Measurements from ENCODE around the gene CRYL1.

CRYL1 gene, protein sequence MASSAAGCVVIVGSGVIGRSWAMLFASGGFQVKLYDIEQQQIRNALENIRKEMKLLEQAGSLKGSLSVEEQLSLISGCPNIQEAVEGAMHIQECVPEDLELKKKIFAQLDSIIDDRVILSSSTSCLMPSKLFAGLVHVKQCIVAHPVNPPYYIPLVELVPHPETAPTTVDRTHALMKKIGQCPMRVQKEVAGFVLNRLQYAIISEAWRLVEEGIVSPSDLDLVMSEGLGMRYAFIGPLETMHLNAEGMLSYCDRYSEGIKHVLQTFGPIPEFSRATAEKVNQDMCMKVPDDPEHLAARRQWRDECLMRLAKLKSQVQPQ

DNA sequence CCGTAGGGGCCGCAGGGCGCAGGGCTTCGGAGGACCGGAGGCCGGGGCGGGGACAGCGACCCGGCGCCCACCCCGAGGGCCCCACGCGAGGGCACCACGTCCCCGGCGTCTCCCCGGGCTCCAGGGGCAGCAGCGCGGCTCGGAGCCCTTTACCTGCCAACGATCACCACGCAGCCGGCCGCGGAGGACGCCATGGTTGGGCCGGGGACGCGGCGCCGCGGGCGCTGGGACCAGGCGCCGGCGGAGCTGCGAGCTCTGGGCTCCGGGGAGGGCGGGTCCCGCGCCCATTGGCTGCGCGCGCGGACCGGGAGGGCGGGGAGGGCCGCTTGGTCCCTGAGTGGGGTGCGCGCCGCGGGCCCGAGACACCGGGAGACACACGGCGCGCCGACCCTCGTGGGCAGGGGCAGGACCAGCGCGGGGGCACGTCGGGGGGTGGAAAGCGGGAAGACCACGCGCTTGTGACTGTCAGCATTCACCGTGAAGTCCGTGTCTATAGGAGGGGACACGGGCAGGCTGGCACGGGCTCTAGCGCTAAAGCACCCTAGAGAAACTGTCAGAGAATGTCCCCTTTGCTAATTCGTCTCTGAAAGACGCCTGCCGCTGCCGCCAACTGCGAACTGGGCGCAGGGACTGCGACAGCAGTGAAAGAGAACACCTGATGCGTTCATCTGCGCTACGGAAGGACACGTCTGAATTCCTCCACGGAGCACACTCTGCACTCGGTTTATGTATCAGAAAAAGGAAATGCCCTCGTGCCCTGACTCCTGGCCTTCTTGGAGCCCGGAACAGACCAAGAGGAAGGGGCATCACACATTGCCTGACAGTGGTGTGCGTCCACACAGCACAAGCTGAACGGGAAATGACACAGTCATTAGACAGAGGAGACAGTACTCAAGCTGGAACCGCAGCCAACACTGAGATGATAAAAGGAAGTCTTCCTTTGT is at the start of gene CRYL1:
Gene CRYL1, minus strand, starts transcription at position 257 of the 944 bp plus-strand sequence. Its CDS starts 63 bp downstream, at position 194.
- peak; percentile 70 for DNase-seq (ENCODE audit: low spot score)

DNA sequence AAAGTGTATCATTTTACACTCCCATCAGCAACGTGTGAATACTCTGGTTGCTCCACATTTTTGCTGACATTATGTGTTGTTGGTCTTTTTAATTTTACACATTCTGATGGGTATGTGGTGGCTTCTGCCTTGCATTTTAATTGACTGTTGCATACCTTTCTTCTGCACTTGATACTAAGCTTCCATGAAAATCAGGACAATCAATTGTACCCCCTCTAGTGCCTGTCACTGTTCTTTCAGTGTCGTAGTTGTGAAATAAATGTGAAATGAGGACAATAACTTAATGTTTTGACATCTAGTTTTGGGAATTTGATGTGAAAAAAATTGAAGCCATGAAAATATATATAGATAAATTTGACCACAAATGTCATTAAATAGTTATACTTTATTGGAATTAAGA is 48.0 kb upstream of the CRYL1 start:
- DNase-seq (ENCODE audit: low spot score) = no peak

DNA sequence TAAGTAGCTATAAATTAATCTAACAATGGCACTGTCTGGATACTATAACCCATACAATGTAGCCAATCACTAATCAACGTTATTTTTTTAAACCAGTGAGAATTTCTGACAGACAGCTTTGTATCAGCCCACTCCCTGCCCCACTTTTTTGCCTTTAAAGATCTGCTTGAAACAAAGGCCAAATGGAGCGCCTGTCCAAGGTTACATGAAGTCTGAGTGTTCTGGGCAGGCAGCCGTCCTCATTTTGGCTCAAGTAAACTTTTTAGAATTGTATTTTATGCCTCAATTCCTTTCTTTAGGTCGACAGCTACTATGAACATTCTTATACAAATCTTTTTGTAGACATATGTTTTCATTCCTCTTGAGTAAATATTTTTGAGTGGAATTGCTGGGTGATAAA is 47.5 kb upstream of the CRYL1 start:
- no peak for DNase-seq (ENCODE audit: low spot score)

DNA sequence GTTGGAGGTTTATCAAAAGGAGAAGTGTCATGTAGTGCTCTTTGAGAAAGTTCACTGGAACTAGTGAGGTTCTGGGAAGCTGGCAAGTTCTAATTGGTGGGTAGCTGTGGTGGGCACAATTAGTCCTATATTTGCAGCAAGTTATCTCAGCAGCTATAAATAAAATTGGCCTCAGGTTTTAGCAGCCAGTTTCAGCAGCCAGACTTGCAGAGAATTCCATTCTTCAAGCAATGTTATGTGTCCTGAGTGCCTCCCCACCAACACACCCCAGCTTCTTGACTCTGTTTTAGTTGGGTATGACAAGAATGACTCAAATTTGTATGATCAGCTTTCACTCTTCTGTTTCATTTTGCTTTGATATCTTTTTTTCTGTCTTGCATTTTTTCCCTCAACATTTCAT is 46.0 kb upstream of the CRYL1 start:
- no peak for DNase-seq (ENCODE audit: low spot score)

GRCh38 chr13:20570517-20570916 is 44.9 kb upstream of the CRYL1 start:
- no peak for DNase-seq (ENCODE audit: low spot score)

- DNase-seq (ENCODE audit: low spot score) = no peak
Observed at GRCh38 chr13:20567881-20568528, 42.3 kb upstream of the CRYL1 start.

DNA sequence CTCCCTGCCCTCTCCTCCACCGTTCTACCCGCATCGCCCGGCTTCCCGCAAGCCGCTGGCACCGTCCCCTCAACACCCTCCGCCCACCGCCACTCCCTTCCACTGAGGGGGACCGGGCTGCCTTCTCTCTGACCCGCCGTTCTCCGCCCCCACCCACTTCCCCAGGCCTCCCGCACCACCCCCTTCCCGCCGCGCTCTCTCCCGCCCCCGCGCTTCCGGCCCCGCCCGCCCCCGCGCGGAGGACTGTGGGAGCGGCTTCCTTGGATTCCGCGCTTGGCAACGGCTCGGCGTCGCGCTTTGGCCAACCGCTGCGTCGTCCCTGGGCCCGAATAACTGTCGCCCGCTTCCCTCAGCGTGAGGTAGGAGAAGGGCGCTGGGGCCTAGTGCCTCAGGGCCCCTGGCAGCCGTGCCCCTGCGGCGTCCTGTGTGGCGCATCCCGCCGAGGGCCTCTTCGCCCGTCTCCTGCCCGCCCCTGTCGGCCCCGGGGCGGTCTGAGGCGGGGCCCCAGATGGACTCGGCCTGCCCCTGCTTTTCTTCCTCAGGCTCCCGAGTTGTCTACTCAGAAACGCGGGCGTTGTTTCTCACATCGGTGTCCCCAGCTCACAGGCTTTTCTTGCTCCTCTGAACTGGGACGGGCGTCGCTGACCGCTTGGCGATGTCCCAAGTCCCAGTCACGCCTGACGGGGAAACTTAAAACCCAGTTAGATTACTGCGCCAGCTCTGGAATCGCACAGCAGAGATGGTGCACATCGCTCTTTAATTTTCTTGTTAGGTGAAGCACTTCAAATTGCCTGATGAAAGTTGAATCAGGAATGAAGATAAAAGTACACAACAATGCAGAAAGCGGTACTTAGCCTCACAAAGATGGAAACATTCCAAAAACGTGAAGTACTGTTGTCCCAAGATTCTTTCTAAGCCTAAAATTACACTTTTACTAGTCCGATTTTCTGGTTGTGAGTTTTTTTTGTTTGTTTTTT is 41.5 kb upstream of the CRYL1 start, which contains the start of gene IFT88:
Gene IFT88, plus strand, starts transcription at position 260 of the 977 bp plus-strand sequence. CDS start 7,229 bp downstream, outside the sequence.
- peak; percentile 96 for DNase-seq (ENCODE audit: low spot score)

DNA sequence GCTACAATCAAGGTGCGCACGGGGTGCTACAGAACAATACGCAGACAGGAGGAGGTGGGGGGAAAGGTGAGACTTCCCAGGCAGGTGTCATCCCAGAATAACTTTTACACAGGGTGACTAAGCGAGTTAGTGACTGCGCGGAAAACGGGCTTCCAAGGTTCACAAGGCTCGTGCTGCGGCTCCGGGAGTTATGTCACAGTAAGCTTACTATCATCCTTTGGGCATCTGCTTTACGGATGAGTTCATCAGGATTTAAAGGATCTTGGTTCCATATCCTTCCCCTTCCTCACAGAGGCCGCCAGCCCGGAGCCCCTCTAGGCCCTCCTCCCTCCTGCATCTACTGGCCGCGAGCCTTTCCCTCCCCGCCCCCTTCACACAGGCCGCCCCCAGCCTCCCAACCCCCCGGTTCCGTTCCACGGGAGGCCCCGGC is 40.8 kb upstream of the CRYL1 start:
- no peak for DNase-seq (ENCODE audit: low spot score)

- DNase-seq (ENCODE audit: low spot score) = no peak
Observed at GRCh38 chr13:20565115-20565736, 39.6 kb upstream of the CRYL1 start.

DNA sequence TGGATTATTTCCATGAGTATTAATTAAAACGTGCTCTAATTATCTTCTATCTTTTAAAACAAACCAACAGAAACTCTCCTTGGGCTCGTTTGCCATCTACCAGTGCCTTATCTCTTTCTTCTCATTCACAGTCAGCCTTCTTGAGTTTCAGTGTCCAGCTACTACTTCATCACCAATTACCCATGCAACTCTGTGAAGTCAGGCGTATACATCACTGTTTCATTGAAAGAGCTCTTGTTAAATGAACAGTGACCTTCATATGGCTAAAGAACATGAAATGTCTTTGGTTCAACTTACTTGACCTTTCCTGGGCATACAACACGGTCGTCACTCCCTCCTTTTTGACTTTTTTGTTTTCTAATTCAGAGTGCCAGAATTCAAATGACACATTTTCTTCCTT is 36.1 kb upstream of the CRYL1 start:
- DNase-seq (ENCODE audit: low spot score) = no peak

GRCh38 chr13:20559659-20560356 is 34.2 kb upstream of the CRYL1 start:
- DNase-seq (ENCODE audit: low spot score) = no peak

DNA sequence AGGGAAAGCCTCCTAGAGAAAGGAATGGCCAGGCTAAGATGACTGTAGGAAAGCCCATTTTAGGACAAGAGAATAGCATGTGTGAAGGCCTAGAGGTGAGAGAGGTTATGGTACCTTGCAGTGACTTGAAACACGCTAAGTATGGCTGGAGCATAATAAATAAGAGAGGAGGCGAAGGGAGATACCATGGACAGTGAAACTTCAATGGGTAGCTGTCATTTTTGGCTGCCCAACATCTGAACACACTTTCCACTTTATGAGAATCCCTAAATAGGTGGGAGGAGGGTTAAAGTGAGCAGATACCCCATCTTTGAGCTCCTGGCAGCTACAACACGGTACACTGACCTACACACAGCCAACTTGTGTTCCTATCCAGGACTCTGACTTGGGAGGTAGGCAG is 33.3 kb upstream of the CRYL1 start:
- no peak for DNase-seq (ENCODE audit: low spot score)

- DNase-seq (ENCODE audit: low spot score) = no peak
Observed at GRCh38 chr13:20553311-20553710, 27.7 kb upstream of the CRYL1 start.

GRCh38 chr13:20550799-20551198 is 25.1 kb upstream of the CRYL1 start:
- DNase-seq (ENCODE audit: low spot score) = no peak

- DNase-seq (ENCODE audit: low spot score) = no peak
Observed at GRCh38 chr13:20547479-20547908, 21.8 kb upstream of the CRYL1 start.

GRCh38 chr13:20546556-20546955 is 20.9 kb upstream of the CRYL1 start:
- DNase-seq (ENCODE audit: low spot score) = no peak

GRCh38 chr13:20544201-20544923 is 18.7 kb upstream of the CRYL1 start:
- DNase-seq (ENCODE audit: low spot score) = no peak

- DNase-seq (ENCODE audit: low spot score) = no peak
Observed at GRCh38 chr13:20536992-20537391, 11.3 kb upstream of the CRYL1 start.

- DNase-seq (ENCODE audit: low spot score) = no peak
Observed at GRCh38 chr13:20534038-20534608, 8.5 kb upstream of the CRYL1 start.

Data from ecto neural progenitor cell (in vitro differentiated cells).